ENCODE data around the gene BCL11B.

The BCL11B gene

GRCh38 chr14:99277530-99277929, 5.5 kb upstream of the BCL11B start:
- no peak for TF ChIP-seq CTCF (IDR thresholded peaks at IDR 0.05; ENCODE audit: extremely low read depth, missing control alignments)
- no peak for DNase-seq (ENCODE audit: low spot score)

GRCh38 chr14:99276482-99276881, 4.5 kb upstream of the BCL11B start:
- no peak for TF ChIP-seq CTCF (IDR thresholded peaks at IDR 0.05; ENCODE audit: extremely low read depth, missing control alignments)

DNA sequence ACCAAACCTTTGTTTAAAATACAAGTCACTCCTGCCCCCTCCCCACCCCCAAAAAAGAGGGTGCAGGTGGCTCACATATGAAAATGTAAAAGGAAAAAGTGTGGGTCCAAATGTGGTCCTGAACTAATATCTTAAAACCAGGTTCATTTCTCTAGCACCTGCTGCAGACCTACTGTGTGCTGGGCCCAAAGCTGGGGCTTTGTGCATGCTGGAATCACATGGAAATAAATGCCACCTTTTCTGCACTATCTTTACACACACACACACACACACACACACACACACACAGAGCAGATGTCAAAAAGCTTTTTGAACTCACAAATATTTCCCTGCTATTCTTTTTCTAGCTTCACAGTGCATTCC, 3.2 kb upstream of the BCL11B start:
- DNase-seq (ENCODE audit: low spot score): no peak
- no peak for TF ChIP-seq CTCF (IDR thresholded peaks at IDR 0.05; ENCODE audit: extremely low read depth, missing control alignments)

More at GRCh38 chr14:99276482-99276881, 4.5 kb upstream of the BCL11B start:
- DNase-seq (ENCODE audit: low spot score): no peak

DNA sequence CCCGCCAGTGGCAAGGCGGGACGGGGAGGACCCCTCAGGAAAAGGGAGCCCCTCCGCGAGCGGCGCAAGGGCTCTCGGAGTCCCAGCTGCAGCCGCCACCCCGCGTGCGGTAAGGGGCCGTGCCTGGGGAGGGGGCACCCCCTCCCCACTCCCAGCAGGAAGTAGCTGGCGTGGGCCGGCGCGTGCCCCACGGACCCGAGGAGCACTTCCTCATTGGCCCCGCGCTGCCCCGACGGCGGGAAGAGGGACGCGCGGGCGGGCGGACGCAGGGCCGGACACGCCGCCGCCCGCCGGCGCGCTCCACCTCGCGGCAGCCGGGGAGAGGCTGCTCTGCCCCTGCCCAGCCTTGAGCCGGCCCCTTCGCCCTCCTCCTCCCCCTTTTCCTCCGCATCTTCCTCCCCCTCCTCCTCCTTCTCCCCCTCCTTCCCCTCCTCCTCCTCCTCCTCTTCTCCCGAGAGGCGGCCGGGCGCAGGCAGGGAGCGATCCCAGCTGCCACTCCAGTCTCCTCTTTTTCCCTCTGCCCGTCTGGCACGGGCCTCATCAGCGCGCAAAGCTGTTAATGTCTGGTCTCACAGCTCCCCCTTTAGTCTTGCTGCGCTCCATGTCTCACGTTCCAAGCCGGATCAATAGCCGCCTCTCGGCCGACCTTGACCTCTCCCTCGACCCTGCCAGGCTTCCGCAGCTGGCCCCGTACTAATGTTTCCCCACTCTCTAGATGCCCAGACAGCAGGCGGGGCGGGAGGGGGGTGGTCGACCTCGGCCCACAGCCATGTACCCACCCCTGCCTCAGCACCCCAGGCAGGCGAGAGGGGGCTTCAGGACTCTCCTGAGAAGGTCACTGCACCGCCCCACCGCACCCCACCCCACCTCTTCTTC, 2.6 kb upstream of the BCL11B start:
- TF ChIP-seq CTCF (IDR thresholded peaks at IDR 0.05; ENCODE audit: extremely low read depth, missing control alignments): peak; percentile 8
- peak; percentile 73 for DNase-seq (ENCODE audit: low spot score)

DNA sequence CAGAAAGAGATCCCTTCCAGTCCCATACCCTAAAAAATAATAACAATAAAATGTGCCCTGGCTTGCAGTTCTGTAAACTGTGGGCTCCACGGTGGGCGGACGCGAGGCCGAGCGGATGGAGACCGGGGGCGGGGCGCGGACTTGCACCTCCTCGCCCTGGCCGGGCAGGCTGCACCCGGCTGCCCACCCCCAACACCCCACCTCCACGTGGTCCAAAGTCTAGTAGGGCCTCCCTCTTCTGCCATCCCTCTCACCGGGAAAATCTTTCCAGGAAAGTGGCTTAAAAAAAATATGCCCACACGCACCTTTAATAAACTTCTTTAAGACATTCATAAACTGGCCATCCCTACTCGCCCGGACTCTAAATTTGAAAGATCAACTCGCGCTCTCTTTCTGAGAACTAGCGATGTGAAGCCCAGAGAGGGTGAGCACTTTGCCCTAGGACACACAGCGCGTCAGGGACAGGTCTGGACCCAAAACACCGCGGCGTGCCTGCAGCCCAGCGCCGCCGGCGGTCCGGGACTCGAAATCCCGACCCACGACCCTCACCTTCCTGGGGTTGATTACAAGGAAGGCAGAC, 1.9 kb upstream of the BCL11B start:
- no peak for DNase-seq (ENCODE audit: low spot score)
- no peak for TF ChIP-seq CTCF (IDR thresholded peaks at IDR 0.05; ENCODE audit: extremely low read depth, missing control alignments)

DNA sequence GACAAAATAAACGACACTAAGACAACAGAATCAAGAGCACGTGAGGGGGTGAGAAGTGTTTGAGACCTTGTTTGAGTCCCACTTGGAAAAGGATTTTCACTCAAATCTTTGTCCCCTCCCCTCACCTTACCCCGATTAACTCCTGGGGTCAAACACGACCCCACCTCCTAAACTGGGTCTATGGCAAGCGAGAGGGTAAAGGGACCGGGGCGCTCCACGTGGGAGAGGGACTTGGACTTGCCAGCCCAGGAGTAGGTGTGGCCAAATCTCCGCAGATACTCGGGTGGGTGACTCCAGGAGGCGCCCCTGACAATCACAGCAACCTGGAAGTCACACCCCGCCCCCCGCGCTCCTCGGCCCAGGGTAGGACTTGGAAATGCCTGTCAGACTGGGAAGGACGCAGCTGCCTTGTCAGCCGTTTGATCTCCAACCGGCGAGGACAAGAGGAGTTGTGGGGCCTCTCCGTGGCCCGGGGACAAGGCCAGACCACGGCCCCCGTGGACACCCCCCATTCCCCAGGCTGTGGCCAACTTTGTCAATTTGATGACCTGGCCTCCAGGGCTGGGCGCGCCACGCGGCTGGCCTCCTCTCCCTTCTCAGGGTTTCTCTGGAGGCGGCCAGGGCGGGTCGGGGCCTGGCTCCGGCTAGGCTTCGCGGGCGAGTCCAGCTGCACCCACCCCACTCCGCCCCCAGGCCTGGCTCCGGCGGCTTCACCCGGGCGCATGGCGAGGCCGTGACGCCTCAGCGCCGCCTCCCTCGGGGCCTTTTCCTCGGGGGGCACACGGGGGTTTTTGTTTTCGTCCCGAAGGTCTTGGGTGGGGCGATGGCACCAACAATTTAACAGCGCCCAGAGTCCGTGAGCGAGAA, 1.1 kb upstream of the BCL11B start:
- peak; percentile 50 for DNase-seq (ENCODE audit: low spot score)
- no peak for TF ChIP-seq CTCF (IDR thresholded peaks at IDR 0.05; ENCODE audit: extremely low read depth, missing control alignments)

- no peak for TF ChIP-seq CTCF (IDR thresholded peaks at IDR 0.05; ENCODE audit: extremely low read depth, missing control alignments)
- no peak for DNase-seq (ENCODE audit: low spot score)
Measured at GRCh38 chr14:99272632-99272898, 568 bp upstream of the BCL11B start.

Measured in GM20000 (cell line).